Measurements from ENCODE around the gene TUSC2.
"Not testable (repeated sequence)": the region's sequence is repeated elsewhere in the genome, so short reads cannot be mapped to it uniquely, and the experiment has no call there.

Gene TUSC2

DNA sequence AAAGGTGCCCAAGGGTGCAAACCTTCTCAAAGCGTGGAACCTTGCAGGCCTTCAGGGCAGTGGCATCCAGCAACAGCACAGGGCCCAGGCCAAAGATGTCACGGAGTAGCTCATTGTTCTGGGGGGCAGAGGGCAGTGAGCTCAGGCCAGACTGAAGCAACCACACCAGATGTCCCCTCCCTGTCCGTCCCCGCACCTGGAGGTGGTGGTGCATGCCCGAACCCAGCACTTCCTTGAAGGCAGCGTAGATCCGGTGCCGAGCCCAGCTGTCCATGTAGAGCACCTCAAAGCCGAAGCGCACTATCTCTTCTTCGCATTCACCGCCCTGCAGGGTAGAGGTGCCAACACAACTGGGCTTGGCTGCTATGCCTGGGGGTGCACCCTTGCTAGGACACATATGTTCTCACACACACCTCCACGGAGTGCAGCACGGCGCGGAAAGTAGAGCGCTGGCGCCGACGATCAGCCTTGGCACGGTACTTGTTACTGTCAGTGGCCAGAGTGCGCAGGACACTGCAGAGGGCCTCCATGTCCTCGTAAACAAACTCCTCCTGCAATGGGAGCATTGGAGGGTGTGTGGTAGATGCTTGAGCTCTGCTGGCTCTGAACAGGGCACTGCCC is 39.5 kb downstream of the TUSC2 start:
- TF ChIP-seq, protein P1, sequence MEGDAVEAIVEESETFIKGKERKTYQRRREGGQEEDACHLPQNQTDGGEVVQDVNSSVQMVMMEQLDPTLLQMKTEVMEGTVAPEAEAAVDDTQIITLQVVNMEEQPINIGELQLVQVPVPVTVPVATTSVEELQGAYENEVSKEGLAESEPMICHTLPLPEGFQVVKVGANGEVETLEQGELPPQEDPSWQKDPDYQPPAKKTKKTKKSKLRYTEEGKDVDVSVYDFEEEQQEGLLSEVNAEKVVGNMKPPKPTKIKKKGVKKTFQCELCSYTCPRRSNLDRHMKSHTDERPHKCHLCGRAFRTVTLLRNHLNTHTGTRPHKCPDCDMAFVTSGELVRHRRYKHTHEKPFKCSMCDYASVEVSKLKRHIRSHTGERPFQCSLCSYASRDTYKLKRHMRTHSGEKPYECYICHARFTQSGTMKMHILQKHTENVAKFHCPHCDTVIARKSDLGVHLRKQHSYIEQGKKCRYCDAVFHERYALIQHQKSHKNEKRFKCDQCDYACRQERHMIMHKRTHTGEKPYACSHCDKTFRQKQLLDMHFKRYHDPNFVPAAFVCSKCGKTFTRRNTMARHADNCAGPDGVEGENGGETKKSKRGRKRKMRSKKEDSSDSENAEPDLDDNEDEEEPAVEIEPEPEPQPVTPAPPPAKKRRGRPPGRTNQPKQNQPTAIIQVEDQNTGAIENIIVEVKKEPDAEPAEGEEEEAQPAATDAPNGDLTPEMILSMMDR (conservative IDR thresholded peaks at IDR 0.05; ENCODE audit: low read depth, low read length), result no peak
- DNase-seq (ENCODE audit: low read depth), result no peak
- no peak overlapping the region for H3K4me3 ChIP-seq (ENCODE audit: low read depth, low read length)

DNA sequence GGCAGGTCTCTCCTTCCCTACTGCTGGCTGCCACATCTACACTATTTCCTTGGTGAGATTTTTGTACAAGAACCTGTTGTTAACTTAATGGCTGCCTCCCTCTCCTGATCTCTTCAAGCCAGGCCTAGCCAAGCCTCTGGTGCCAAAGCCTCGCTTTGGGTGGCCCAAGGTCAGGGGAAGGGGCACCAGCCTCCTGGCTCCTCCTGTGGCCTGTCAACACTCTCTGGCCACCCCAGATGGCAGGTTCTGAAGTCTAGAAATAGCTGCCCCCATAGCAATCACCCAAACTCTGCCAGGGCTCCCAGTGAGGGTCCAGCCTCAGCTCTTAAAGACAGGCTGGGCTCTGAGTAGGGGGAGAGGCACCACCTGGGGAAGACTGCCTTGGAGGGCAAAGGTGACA is 40.8 kb downstream of the TUSC2 start:
- TF ChIP-seq, protein P1 (conservative IDR thresholded peaks at IDR 0.05; ENCODE audit: low read depth, low read length), result no peak
- no peak overlapping the region for H3K4me3 ChIP-seq (ENCODE audit: low read depth, low read length)
- no peak for DNase-seq (ENCODE audit: low read depth)

DNA sequence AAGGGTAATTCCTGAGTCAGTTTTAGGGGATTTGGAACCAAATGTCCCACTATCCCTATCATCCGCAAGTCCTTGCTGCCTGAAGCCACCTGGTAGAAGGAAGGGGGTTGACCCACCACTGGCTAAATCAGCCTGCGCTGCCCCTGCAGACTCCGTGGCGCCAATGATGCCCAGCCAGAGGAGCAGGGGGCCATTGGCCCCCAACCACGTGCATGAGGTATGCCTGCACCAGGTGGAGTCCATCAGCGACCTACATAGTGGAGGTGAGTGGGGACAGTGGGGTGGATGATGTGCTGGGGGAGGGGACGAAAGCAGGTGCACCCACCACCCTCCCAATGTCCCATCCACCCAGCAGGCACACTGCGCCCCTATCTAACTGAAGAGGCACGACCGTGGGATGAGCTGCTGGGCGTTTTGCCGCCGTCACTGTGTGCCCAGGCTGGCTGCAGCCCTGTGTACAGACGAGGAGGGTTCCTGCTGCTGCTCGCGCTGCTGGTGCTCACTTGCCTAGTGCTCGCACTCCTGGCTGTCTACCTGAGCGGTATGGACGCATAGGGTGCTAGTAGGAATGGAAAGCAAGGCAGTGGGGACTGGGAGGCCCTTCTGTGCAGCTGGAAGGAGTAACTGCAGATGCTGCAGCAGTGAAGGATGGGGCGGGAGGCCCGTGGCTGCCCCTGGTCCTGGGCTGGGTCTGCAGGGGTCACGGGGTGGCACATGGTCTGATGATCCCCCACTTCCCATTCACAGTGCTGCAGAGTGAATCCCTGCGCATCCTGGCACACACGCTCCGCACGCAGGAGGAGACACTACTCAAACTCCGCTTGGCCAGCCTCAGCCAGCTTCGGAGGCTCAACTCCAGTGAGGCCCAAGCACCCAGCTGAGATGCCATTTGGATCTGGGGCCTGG is 41.4 kb downstream of the TUSC2 start:
- TF ChIP-seq, protein P1 (conservative IDR thresholded peaks at IDR 0.05; ENCODE audit: low read depth, low read length), result no peak
- DNase-seq (ENCODE audit: low read depth), result no peak
- no peak overlapping the region for H3K4me3 ChIP-seq (ENCODE audit: low read depth, low read length)

DNA sequence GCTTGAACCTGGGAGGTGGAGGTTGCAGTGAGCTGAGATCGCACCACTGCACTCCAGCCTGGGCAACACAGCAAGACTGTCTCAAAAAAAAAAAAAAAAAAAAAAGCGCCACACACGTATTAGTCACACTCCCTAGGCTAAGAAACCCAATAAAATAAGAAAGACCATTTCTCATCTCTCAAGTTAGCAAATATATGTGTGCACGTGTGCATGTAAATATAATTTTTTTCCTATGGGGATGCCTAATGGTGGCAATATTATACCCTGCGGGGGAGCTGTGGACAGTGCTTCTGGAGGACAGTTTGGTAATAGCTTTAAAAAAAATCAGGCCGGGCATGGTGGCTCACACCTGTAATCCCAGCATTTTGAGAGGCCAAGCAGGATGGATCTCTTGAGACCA is 43.9 kb downstream of the TUSC2 start:
- H3K4me3 ChIP-seq (ENCODE audit: low read depth, low read length); DNase-seq (ENCODE audit: low read depth): not testable (repeated sequence)

DNA sequence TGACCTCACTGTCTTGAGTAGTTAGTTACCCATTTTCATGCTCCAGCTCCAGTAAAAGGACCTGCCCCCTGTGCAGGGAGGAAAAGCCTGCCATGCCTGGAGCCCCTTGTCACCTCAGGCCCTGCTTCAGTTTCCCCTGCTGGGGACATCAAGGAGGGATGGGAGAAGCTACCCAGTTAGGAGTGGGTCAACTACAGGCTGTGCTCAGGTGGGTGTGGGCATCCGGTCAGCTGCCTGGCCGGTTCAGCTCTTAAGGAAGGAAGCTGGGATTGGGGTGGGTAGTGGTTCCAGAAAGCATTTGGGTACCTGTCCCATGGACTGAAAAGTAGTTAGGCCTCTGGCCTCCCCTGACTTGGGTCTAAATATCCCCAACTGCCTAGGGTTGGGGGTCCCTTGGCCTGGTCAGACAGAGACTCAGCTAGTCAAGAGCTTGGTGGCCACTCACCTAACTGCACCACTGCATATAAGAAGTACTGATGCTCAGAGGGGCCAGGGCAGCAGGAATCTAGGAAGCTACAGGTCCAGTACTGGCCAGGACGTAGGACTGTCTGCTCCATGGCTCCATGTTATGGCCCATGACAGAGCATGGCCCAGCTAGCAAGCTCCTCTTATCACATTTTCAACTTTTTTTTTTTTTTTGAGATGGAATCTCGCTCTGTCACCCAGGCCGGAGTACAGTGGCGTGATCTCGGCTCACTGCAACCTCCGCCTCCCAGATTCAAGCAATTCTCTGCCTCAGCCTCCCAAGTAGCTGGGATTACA is 48.6 kb downstream of the TUSC2 start:
- DNase-seq (ENCODE audit: low read depth), result no peak
- H3K4me3 ChIP-seq (ENCODE audit: low read depth, low read length), result no peak overlapping the region
- TF ChIP-seq, protein P1 (conservative IDR thresholded peaks at IDR 0.05; ENCODE audit: low read depth, low read length), result no peak

DNA sequence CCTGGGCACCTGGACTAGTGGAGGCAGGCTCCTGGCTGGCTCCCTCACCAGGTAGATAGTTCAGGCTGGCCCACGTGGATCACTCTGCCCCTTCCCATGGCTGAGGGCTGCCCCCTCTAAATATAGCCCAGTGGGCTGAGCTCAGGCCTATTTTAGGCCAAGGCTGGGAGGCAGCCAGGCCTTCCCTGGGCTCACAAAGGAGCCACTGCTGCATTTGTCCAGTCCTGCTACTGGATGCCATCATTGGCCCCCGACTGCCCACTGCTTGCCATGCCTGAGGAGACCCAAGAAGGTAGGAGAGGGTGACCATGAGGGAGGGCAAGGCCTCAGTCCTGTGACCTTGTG is 49.2 kb downstream of the TUSC2 start, which contains the start of gene LSMEM2:
TSS of gene LSMEM2 (plus strand) at position 208 of the 345 bp plus-strand sequence. CDS start at position 235, 27 bp downstream.
- no peak for DNase-seq (ENCODE audit: low read depth)
- no peak within 1 kb of the TSS for H3K4me3 ChIP-seq (ENCODE audit: low read depth, low read length)
- TF ChIP-seq, protein P1 (conservative IDR thresholded peaks at IDR 0.05; ENCODE audit: low read depth, low read length), result no peak

All from choroid plexus epithelial cell (primary cell).